Heart left ventricle (tissue), 13 donors: Measurements from ENCODE around the gene NEURL1.

Experiments used
- CTCF ChIP-seq, 12 donors: fragments of 200-600 bp; sonication (generic) in 4 of 12; IDR thresholded peaks; one replicate each; pipeline versions ENCODE4 v1.5.0 to v1.8.0; 2018 to 2022; ENCODE audit warnings: antibody characterized with exemption in 12 of 12, mild to moderate bottlenecking in 5 of 12
- POLR2A ChIP-seq, 2 donors: fragments of 450-650 bp; IDR thresholded peaks; one replicate each; pipeline ENCODE4 v1.6.1; 2017; ENCODE audit warnings: antibody characterized with exemption in 2 of 2, mild to moderate bottlenecking in 2 of 2, moderate library complexity in 2 of 2
- donor health status: ischemic (EF 13 %, LVEDD 7.1; RV severe dilation, severe dysfunction).
- donor health status: DM: no; HTN: yes; CAD: no.
- donor health status: DM: no; HTN: no; CAD: no.
- donor health status: ischemic (EF 25% LVEDD 6.9; RV normal size, moderate dysfunction).
- donor health status: ischemic (EF 25% LVEDD 5.7; RV mildly dilated, moderate dysfunction).
- donor health status: ischemic (EF 35%, LVEDD 5.7; RV mildly dilated, moderate dysfunction).
- donor health status: nonischemic (EF 11% LVEDD 7.7; RV severe dilation, severe dysfunction).
- donor health status: DM: yes; HTN: yes; CAD: no.
- donor health status: PGD.
- donor health status: ischemic (EF 29% LVEDD 5.4; RV normal size, mild dysfunction).
- donor health status: nonischemic (EF 23%, LVEDD 6.1; RV moderate dilation, normal function).

DNA sequence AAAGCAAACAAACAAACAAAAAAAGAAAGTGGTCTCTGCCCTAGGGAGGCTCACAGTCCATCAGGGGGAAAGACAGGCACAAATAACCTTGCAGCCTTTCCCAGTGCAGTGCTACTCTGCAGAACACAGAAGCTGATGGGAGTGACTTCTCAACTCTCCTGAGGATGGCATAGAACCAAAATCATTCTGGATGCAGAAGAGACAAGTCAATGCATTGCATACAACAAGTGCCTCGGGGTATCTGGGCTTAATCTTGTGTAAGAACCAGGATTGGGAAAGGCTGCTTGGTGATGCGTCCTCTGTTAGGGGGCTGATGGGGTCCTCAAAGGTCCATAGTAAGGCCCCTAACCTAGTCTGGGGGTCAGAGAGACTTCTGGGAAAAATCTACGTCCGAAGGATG, 68.9 kb downstream of the NEURL1 start:
- TF ChIP-seq CTCF (IDR thresholded peaks at IDR 0.05) (no peak), POLR2A (IDR thresholded peaks at IDR 0.05) (no peak)
